Stromal cell of bone marrow (primary cell): ENCODE measurements around the gene POP5.
"Not testable (repeated sequence)": the region's sequence is repeated elsewhere in the genome, so short reads cannot be mapped to it uniquely, and the experiment has no call there.

ENCODE experiments used
- DNase-seq: peaks from one replicate; pipeline ENCODE4 v3.0.0-alpha.2; 2012; ENCODE audit warnings: low read depth

The POP5 gene, protein sequence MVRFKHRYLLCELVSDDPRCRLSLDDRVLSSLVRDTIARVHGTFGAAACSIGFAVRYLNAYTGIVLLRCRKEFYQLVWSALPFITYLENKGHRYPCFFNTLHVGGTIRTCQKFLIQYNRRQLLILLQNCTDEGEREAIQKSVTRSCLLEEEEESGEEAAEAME

GRCh38 chr12:120580787-120581723, at the start of gene POP5:
Gene POP5, minus strand, starts transcription at chr12:120581402. Its CDS starts 40 bp downstream, at chr12:120581362.
- peak; percentile 98 for DNase-seq

DNA sequence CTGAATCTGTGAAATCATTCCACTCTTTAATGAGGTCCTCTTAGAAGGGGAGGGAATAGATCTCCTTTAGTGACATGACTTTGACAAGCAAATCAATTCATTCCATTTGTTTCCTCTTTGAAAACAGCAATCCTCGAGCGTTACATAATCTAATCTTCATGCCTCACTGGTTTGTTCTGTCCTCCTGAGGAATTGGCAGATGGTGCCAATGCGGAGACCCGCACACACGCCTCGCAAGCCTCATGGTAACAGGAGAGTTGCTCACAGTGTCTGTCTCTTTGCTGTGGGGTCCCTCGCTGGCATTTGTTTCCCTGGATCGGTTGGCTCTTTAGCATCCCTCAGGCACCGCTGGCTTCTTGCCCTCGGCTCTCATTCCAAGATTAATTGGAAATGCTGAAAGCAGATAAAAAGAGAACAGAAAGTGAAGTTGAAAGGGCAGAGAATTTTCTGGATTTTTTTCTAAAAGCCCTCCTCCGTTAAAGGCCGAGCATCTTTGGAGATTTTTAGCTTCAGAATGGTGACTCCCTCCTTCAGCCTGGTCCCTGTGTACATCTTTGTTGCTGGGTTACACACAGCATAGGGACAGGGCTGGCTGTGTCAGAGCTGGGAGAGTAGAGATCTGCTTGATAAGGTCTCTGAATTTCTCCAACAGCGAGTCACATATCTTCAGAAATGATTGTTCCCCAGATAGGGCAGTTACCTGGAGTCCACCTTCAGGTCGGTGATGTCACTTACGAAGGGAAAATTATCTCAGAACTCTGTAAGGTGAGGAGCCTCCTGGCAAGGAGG, 49.1 kb upstream of the POP5 start:
- DNase-seq, result no peak

DNA sequence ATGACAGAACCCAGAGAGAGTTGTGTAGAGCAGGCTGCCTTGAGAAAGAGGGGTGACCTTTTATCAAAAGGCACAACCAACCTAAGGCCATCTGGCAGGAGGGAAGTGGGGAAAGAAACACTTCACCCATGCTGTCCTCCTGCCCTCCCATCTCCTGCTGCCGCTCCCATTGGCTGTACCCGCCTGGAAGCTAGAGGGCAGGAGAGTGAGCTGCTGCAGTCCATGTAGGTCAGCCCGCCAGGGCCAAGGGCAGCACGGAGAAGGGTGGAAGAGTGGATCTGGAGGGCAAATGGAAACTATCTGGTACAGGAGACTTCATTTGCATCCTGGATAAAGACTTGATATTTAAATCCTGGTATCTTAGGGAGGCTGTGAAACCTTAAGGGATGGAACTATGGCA, 47.7 kb upstream of the POP5 start:
- no peak for DNase-seq

GRCh38 chr12:120625557-120626419, 44.6 kb upstream of the POP5 start:
- no peak for DNase-seq

DNA sequence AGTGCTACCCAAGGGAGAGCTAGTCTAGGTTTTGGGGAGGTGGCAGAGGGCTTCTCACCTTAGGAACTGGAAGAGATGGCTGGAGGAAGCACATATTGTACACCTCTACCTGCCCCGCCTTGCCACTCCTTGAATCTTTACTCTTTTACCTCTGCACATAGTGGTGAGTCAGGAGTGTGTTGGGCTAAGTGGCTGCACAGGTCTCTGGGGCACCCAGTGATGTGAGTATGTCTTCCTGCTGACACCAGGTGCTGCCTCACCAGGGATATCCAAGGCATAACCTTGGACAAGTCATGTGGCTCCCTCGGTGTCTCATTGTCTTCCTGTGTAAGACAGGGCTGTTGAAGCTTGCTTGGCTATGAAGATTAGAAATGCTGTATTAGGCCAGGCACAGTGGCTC, 39.4 kb upstream of the POP5 start:
- no peak for DNase-seq

DNA sequence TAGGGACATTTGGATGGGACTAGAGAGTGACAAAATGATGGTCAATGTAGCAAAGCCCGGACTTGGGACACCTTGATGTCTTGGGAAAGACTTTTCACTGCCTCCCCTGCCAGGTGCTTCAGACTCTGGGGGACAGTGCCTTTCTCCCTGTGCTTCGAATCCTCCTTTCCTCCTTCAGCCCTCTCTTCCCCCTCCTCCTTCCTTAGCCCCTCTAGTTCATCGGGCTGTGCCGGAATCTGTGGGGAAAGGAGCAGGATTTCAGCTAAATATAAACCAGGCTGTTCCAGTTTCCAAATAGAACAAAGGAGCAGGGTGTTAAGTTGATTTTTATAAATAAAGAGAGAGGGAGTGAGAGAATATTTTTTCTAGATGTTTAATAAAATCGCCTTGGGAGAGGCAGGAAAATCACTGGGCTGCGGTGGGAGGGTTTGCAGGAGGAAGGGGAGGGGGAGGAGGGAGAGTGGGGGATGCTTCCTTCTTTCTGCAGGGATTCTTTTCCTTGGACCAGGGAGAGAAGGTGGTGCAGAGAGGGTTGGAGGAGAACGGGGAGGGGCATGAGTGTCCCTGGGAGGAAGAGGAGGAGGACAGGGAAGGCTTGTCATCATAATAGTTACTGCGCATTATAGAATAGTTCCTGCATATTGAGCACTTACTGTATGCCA, 37.9 kb upstream of the POP5 start:
- DNase-seq, result no peak

GRCh38 chr12:120617767-120618166, 36.6 kb upstream of the POP5 start:
- DNase-seq, result not testable (repeated sequence)

GRCh38 chr12:120617193-120617592, 36.0 kb upstream of the POP5 start:
- DNase-seq, result not testable (repeated sequence)

- DNase-seq, result no peak
These were observed 33.6 kb upstream of the POP5 start for GRCh38 chr12:120614848-120615247.

- DNase-seq, result not testable (repeated sequence)
These were observed 30.3 kb upstream of the POP5 start for GRCh38 chr12:120611534-120611933.

- no peak for DNase-seq
These were observed 29.4 kb upstream of the POP5 start for GRCh38 chr12:120610560-120610959.

- DNase-seq, result not testable (repeated sequence)
These were observed 21.2 kb upstream of the POP5 start for GRCh38 chr12:120602416-120602815.

GRCh38 chr12:120599672-120600552, 18.7 kb upstream of the POP5 start:
- no peak for DNase-seq

GRCh38 chr12:120598674-120599463, 17.7 kb upstream of the POP5 start:
- DNase-seq, result peak; percentile 38

- DNase-seq, result no peak
These were observed 16.7 kb upstream of the POP5 start for GRCh38 chr12:120597861-120598260.

DNA sequence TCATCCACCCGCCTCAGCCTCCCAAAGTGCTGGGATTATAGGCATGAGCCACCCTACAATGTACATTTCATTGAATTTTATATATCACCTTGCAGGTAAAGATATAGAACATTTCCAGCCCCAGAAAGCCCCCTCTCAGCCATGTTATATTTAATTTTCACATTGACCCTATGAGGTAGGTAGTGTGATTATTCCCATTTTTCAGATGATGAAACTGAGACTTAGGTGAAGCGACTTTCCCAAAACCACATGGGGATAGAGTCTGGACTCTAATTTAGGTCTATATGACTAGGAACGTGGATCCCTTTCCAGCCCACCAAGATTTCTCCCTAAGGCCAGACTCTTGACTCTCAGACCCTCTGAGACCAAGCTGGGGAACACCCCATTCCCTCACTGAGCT, 15.7 kb upstream of the POP5 start:
- no peak for DNase-seq

DNA sequence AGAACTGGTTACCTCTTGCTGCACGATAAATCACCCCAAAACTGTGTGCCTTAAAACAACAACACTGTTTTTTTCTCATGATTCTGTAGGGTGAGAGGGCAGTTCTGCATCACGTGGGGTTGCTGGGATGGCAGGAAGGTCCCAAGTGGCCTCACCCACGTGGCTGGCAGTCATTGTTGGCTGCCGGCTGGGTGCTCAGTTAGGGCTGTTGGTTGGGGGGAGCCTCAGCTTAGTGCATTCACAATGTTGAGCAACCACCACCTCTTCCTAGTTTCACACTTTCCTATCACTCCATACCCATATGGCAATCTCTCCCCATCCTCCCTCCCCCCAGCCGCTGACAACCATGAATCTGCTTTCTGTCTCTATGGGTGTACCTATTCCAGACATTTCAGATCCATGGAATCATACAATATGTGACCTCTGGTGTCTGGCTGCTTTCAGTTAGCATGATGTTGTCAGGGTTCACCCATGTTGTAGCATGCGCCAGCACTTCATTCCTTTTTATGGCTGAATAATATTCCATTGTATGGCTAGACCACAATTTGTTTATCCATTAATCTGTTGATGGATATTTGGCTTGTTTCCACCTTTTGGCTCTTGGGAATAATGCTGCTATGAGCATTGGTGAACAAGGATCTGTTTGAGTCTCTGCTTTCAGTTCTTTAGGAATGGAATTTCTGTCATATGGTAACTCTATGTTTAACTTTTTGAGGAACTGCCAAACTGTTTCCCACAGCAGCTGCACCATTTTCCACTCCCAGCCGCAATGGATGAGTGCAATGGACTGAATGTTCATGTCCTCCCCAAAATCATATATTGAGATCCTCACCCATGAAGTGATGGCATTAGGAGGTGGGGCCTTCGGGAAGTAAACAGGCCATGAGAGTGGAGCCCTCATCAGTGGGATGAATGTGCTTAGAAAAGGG, 11.2 kb upstream of the POP5 start:
- DNase-seq, result no peak

DNA sequence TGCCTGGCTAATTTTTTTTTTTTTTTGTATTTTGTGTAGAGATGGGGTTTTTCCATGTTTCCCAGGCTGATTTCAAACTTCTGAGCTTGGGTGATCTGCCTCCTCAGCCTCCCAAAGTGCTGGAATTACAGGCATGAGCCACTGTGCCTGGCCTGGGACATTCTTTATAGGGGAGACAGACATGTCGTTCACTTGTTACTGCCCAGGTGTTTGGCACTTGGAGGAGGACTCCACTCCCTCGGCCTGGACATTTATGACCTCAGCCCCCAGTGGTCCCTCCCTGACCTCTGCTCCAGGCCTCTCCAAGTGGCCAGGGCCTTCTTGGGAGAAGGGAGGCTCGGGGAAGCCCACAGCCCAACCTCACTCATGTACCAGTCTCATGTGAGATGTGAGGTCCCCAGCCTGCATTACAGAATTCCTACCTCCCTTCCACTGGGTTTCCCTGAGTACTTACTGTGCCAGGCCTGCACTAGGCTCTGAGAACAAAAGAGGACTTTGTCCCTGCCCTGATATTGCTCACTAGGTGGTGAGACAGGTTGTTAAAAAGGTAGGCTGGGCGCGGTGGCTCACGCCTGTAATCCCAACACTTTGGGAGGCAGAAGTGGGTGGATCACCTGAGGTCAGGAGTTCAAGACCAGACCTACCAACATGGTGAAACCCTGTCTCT, 9.7 kb upstream of the POP5 start:
- no peak for DNase-seq
